ENCODE measurements around the gene RBMS1.

GRCh38 chr2:160353813-160354212 lies 139.8 kb downstream of the RBMS1 start:
- TF ChIP-seq GABPA (IDR thresholded peaks at IDR 0.05; ENCODE audit: low read depth): no peak
- no peak for TF ChIP-seq CTCF (IDR thresholded peaks at IDR 0.05; ENCODE audit: insufficient read depth, low read length)
- TF ChIP-seq SPI1 (IDR thresholded peaks at IDR 0.05; ENCODE audit: borderline replicate concordance, low read depth): no peak
- TF ChIP-seq POLR2AphosphoS5 (IDR thresholded peaks at IDR 0.05; ENCODE audit: low read depth): no peak
- no peak for TF ChIP-seq REST (IDR thresholded peaks at IDR 0.05; ENCODE audit: insufficient replicate concordance, low read depth)

All from HL-60 (cell line).